Peyer's patch (tissue), 4 donors: ENCODE measurements around the gene C1QL1. TPM values are rescaled to one million over a fixed set of nuclear protein-coding genes. Genes with fewer than 3 reads are reported as not detected.

Experiments used
- DNase-seq, 3 donors: peaks; one replicate each; pipeline ENCODE4 v3.0.0-alpha.2; 2017 to 2019
- H3K27ac ChIP-seq, 4 donors: fragments of 200-600 bp; sonication (generic); one replicate each; pipeline ENCODE4 v1.5.1; 2016 to 2019
- H3K27me3 ChIP-seq, 2 donors: fragments of 200-600 bp; sonication (generic); one replicate each; pipeline ENCODE4 v1.5.1; 2019
- H3K36me3 ChIP-seq, 3 donors: fragments of 200-600 bp; sonication (generic); one replicate each; pipeline ENCODE4 v1.5.1; 2016 to 2019
- H3K4me1 ChIP-seq, 4 donors: fragments of 200-600 bp; sonication (generic); one replicate each; pipeline ENCODE4 v1.5.1; 2016 to 2019
- H3K4me3 ChIP-seq, 4 donors: fragments of 200-600 bp; sonication (generic); 1 replicate in 3 of 4; 2 replicates in 1 of 4; pipeline ENCODE4 v1.5.1; 2016 to 2019; ENCODE audit warnings: mild to moderate bottlenecking in 1 of 4
- H3K9me3 ChIP-seq, 4 donors: fragments of 200-600 bp; sonication (generic); one replicate each; pipeline ENCODE4 v1.5.1; 2016 to 2019; ENCODE audit warnings: mild to moderate bottlenecking in 1 of 4
- CTCF ChIP-seq, 6 experiments: fragments of 450-650 bp in 4 of 6; fragments of 200-600 bp in 2 of 6; sonication (generic) in 1 of 6; IDR thresholded peaks; one replicate each; pipeline ENCODE4 v1.5.1; 2017 to 2019; ENCODE audit warnings: antibody characterized with exemption in 6 of 6, mild to moderate bottlenecking in 3 of 6, moderate library complexity in 1 of 6
- POLR2A ChIP-seq, 2 donors: fragments of 450-650 bp; IDR thresholded peaks; one replicate each; pipeline ENCODE4 v1.5.1; 2017; ENCODE audit warnings: antibody characterized with exemption in 2 of 2, mild to moderate bottlenecking in 2 of 2, moderate library complexity in 2 of 2
- total RNA-seq, 4 donors: library from RNA; depleted of rRNA; stranded (reverse); fragments of >200 nt; gene quantifications; one replicate each; pipeline ENCODE4 v1.1.0, GENCODE V29; 2016

Gene C1QL1
- total RNA-seq, 4 donors from 2014 or later, result 0.67 to 3.3 TPM; not detected in 2

- peak in 2 of 3 donors; percentile 34 to 43 for DNase-seq
- Histone ChIP-seq H3K36me3 (no peaks in the 10 kb centered on the region), H3K4me3 (no peak overlapping the region), H3K4me1 (no peaks in the 10 kb centered on the region), H3K9me3 (no peaks in the 10 kb centered on the region), H3K27me3 (no peaks in the 10 kb centered on the region), H3K27ac (no peak overlapping the region)
- TF ChIP-seq CTCF (IDR thresholded peaks at IDR 0.05) (no peak), POLR2A (IDR thresholded peaks at IDR 0.05) (no peak)
Measured at GRCh38 chr17:44920565-44920940, 47.5 kb downstream of the C1QL1 start.

GRCh38 chr17:44919885-44920564, 48.1 kb downstream of the C1QL1 start:
- no peaks in the 10 kb centered on the region for H3K27me3 ChIP-seq
- DNase-seq, result peak; percentile 72 to 89 (median 77)
- no peaks in the 10 kb centered on the region for H3K4me1 ChIP-seq
- no peaks in the 10 kb centered on the region for H3K9me3 ChIP-seq
- no peak overlapping the region for H3K4me3 ChIP-seq
- no peak overlapping the region for H3K27ac ChIP-seq
- no peaks in the 10 kb centered on the region for H3K36me3 ChIP-seq
- TF ChIP-seq CTCF (IDR thresholded peaks at IDR 0.05), result peak; percentile 44 to 89 (median 80)
- TF ChIP-seq POLR2A (IDR thresholded peaks at IDR 0.05), result no peak

- H3K4me1 ChIP-seq, result no peaks in the 10 kb centered on the region
- no peak for DNase-seq
- no peak overlapping the region for H3K27ac ChIP-seq
- no peaks in the 10 kb centered on the region for H3K36me3 ChIP-seq
- no peak for TF ChIP-seq CTCF (IDR thresholded peaks at IDR 0.05)
- TF ChIP-seq POLR2A (IDR thresholded peaks at IDR 0.05), result no peak
- H3K9me3 ChIP-seq, result no peaks in the 10 kb centered on the region
- H3K27me3 ChIP-seq, result no peaks in the 10 kb centered on the region
- H3K4me3 ChIP-seq, result no peak overlapping the region
Measured at GRCh38 chr17:44919411-44919810, 48.7 kb downstream of the C1QL1 start.

- Histone ChIP-seq H3K36me3 (no peaks in the 10 kb centered on the region), H3K9me3 (no peaks in the 10 kb centered on the region), H3K27ac (no peak overlapping the region), H3K4me3 (no peak overlapping the region), H3K27me3 (no peaks in the 10 kb centered on the region), H3K4me1 (no peaks in the 10 kb centered on the region)
- no peak for TF ChIP-seq POLR2A (IDR thresholded peaks at IDR 0.05)
- TF ChIP-seq CTCF (IDR thresholded peaks at IDR 0.05), result no peak
- peak in 1 of 3 donors; percentile 16 for DNase-seq
Measured at GRCh38 chr17:44918006-44918405, 50.1 kb downstream of the C1QL1 start.

GRCh38 chr17:44917456-44917855, 50.6 kb downstream of the C1QL1 start:
- H3K36me3 ChIP-seq, result no peaks in the 10 kb centered on the region
- peak in 1 of 3 donors; percentile 35 for DNase-seq
- H3K27me3 ChIP-seq, result no peaks in the 10 kb centered on the region
- H3K9me3 ChIP-seq, result no peaks in the 10 kb centered on the region
- H3K4me1 ChIP-seq, result no peaks in the 10 kb centered on the region
- H3K4me3 ChIP-seq, result no peak overlapping the region
- TF ChIP-seq CTCF (IDR thresholded peaks at IDR 0.05) (no peak), POLR2A (IDR thresholded peaks at IDR 0.05) (no peak)
- no peak overlapping the region for H3K27ac ChIP-seq
